NB4 (cell line): Measurements from ENCODE around the gene GTF2F2.

Source experiments
- DNase-seq: peaks from one replicate; pipeline ENCODE4 v3.0.0; 2010; ENCODE audit warnings: low read depth
- H3K4me3 ChIP-seq: one replicate; pipeline ENCODE4 v1.5.1; 2011; ENCODE audit warnings: mild to moderate bottlenecking, low read depth, low read length, moderate library complexity
- MYC ChIP-seq: IDR thresholded peaks from 2 replicates; pipeline ENCODE4 v1.6.1; 2011; ENCODE audit warnings: low read depth, low read length
- POLR2A ChIP-seq: IDR thresholded peaks from 2 replicates; pipeline ENCODE4 v1.6.1; 2011; ENCODE audit warnings: mild to moderate bottlenecking; ENCODE audit not compliant: insufficient read length; ENCODE audit errors: extremely low read depth
- TF ChIP-seq, protein P1 (sequence below): IDR thresholded peaks from 2 replicates; pipeline ENCODE4 v1.6.1; 2011; ENCODE audit warnings: low read depth, low read length
- TF ChIP-seq, protein P2 (sequence below): IDR thresholded peaks from one replicate; pipeline ENCODE4 v1.5.1; 2012; ENCODE audit warnings: low read depth, low read length

The GTF2F2 gene

DNA sequence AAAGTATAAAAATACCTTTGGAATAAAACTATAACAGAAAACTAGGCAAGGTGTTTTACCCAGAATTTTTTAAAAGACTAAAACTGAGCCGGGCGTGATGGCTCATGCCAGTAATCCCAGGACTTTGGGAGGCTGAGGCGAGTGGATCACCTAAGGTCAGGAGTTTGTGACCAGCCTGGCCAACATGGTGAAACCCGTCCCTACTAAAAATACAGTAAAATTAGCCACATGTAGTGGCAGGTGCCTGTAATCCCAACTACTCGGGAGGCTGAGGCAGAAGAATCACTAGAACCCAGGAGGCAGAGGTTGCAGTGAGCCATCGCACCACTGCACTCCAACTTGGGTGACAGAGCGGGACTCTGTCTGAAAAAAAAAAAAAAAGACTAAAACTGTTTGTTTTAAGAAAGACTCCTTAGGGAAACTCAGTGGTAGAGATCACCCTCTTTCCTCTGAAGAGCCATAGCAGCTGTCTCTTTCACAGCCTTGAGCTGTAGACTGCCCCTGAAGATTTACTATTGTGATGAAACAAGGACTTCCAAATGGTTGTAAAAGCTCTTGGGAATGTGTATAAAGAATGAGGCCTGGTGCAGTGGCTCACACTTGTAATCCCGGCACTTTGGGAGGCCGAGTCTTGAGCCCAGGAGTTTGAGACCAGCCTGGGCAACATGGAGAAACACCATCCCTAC, 95.2 kb downstream of the GTF2F2 start:
- TF ChIP-seq, protein P1, sequence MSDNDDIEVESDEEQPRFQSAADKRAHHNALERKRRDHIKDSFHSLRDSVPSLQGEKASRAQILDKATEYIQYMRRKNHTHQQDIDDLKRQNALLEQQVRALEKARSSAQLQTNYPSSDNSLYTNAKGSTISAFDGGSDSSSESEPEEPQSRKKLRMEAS: no peak
- TF ChIP-seq POLR2A (no peak), MYC (no peak)
- TF ChIP-seq, protein P2, sequence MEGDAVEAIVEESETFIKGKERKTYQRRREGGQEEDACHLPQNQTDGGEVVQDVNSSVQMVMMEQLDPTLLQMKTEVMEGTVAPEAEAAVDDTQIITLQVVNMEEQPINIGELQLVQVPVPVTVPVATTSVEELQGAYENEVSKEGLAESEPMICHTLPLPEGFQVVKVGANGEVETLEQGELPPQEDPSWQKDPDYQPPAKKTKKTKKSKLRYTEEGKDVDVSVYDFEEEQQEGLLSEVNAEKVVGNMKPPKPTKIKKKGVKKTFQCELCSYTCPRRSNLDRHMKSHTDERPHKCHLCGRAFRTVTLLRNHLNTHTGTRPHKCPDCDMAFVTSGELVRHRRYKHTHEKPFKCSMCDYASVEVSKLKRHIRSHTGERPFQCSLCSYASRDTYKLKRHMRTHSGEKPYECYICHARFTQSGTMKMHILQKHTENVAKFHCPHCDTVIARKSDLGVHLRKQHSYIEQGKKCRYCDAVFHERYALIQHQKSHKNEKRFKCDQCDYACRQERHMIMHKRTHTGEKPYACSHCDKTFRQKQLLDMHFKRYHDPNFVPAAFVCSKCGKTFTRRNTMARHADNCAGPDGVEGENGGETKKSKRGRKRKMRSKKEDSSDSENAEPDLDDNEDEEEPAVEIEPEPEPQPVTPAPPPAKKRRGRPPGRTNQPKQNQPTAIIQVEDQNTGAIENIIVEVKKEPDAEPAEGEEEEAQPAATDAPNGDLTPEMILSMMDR: no peak
- no peak for DNase-seq
- H3K4me3 ChIP-seq: no peak overlapping the region

DNA sequence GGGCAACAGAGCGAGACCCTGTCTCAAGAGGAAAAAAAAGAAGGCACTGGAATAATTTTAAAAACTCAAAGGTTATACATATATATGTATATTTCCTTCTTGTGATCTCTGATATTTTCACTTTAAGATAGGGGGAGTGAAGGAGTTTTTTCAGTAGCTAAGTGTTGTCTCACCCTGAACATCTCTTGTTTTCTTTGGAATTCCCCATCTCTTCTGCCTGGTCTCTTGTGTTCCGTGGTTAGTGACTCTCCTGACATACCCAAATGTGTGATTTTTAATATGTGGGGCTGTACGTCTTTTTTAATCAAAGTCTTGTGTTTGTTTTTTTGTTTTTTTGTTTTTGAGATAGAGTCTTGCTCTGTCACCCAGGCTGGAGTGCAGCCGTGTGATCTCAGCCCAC, 95.9 kb downstream of the GTF2F2 start:
- no peak for DNase-seq
- H3K4me3 ChIP-seq: no peak overlapping the region
- TF ChIP-seq, protein P2: no peak
- TF ChIP-seq, protein P1: no peak
- TF ChIP-seq POLR2A: no peak
- TF ChIP-seq MYC: no peak

DNA sequence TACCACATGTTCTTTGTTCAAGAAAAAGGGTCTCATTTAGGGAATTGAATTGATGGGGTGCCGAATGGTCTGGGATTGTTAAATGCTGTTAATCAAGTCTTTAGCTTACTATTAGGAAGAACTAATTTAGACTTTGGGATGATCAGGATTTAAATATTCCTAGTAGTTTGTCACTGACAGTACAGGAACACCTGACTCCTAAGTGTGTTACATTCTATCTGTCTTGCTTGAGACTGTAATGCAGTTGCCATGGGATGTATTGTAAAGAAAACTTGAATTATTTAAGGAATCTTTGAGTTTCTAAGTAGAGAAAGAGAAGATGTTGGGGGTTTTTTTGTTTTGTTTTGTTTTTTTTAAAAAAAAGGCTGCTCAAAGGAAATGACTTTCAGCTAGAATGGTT, 98.4 kb downstream of the GTF2F2 start:
- H3K4me3 ChIP-seq: no peak overlapping the region
- no peak for DNase-seq
- no peak for TF ChIP-seq POLR2A
- TF ChIP-seq, protein P1: no peak
- TF ChIP-seq, protein P2: no peak
- TF ChIP-seq MYC: no peak

DNA sequence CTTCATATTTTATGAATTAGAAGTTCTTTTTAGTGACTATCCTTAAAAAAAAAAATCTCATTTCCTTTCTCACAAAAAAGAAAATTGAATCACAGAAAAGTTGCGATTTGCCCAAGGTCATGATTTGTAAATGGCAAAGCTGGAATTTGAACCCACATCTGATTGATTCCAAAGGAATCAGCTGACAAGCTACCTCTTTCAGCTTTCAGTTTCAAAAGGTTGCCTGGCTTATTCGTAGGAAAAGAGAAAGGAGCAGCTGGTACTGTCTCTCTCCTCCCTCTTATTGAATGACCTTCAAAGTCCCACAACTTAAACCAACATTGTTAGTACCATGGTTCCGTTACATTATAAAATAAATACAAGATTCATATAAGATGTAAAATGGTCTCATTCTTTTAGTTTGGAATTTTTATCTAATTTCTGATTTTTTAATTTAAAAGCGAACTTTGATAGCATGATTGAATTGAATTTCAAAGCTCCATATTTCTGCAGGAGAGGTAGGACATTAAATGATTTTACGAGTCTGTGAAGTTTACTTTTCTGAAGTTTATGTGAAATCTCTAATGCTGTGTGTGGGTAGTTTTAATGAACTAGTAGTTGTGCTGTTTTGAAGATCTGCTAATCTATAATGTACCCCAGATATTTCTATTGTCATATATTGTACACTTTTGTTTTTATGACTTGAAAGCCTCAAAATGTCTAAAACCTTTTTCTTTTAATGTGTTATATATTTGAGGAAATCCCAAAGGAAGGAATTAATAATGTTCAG, 99.0 kb downstream of the GTF2F2 start:
- DNase-seq: no peak
- no peak overlapping the region for H3K4me3 ChIP-seq
- no peak for TF ChIP-seq POLR2A
- TF ChIP-seq, protein P2: no peak

DNA sequence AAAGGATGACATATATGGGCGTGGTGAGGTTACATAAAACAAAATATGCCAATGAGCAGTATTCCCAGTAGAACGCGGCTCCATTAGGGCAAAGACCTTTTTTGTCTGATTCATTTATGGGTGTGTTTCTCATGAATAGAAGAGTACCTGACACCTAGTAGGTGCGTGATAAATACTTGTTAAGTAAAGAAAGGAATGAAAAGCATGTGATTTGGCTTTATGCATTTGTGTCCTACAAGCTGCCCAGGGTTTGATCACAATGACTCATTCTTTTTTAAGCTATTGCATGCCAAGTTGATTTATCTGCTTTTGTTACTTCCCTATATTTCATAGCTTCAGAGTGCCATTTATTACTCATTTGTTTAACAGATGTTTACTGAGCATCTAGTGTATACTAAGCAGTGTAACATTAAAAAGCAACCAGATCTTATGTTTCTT, 99.6 kb downstream of the GTF2F2 start:
- DNase-seq: peak; percentile 55
- TF ChIP-seq MYC: no peak
- TF ChIP-seq, protein P1: no peak
- TF ChIP-seq, protein P2: no peak
- TF ChIP-seq POLR2A: no peak
- no peak overlapping the region for H3K4me3 ChIP-seq
